GM12872 (cell line): ENCODE results near the gene PKHD1.

Source experiments
- CTCF ChIP-seq: IDR thresholded peaks from 3 replicates; pipeline ENCODE4 v1.5.1; 2011; ENCODE audit warnings: low read depth, mild to moderate bottlenecking, low read length, moderate library complexity; ENCODE audit not compliant: insufficient read depth

PKHD1 gene

DNA sequence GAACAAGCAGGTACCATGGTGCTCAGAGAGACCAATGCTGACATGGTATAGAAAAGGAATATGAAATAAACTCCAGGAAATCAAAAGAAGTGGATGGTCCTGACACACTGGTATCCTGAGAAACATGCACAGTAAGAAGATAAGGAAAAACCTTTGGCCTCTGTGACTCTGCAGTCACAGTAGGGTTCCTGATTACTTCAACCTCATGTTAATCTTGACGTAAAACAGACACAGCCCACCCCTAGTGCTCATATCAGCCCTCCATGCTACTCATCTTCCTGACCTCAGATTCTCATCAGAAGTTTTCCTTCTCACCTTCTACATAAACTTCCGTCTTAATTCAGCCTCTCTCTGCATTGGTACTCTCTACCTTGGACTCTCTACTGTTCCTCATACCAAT is 240.9 kb downstream of the PKHD1 start:
- TF ChIP-seq CTCF, result no peak

- TF ChIP-seq CTCF, result no peak
Measured at GRCh38 chr6:51844336-51844735, 243.1 kb downstream of the PKHD1 start.

DNA sequence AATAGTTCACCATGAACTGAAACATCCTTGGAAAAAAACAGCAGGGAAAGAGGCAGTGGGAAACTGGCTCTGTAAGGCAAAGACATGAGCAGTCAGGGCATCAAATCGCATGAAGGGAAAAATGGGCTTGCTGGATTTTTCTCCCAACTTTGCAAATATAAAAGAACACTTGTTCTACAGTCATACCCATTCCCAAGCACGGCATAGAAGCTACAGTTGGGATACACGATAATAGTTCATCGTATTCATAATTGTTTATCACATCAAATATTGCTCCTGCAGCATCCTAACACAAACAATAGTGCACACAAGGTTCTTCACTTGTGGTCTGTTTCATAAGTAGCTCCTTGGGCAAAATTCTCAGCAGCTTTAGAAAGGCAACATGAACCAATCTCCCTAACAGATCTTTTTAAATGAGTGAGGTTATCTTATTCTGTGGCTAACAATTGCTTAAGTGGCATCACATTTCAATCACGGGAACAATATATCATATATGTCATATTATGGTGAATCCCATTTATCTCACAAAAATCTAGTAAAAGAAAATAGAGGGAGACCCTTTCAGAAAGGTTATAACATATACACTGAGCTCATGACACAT is 243.9 kb downstream of the PKHD1 start:
- no peak for TF ChIP-seq CTCF

- no peak for TF ChIP-seq CTCF
Measured at GRCh38 chr6:51842804-51843378, 244.5 kb downstream of the PKHD1 start.

GRCh38 chr6:51842061-51842803 is 245.2 kb downstream of the PKHD1 start:
- TF ChIP-seq CTCF, result no peak

GRCh38 chr6:51841626-51842025 is 245.8 kb downstream of the PKHD1 start:
- no peak for TF ChIP-seq CTCF

DNA sequence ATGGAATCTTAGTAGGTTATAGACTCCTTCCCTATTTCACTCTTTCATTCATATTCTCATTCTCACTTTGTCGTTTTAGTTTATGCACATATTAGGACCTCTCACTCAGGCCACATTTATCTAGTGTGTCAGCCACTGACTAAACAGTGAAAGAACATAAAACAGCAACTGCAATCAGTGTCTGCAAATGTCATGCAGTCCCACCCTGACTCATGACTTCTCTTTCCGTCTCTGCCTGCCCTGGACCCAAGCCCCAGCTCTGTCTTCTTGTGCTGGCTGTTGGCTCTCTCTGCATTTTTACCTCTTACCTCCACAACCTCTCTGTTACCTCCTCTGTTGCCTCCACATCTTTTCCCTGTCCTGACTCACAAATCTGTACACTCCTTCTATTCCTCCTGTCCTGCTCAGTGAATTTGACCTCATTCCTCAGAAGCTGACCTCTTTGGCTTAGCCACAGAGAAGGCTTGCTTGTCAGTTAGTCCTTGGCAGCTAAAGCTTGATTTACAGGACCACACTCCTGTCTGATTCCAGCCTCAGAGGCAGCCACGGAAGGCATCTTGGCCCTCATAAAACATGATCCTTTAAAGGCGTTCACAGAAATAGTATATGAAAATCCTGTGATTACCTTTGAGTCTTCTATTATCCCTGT is 247.6 kb downstream of the PKHD1 start:
- no peak for TF ChIP-seq CTCF
